Fibroblast of lung (primary cell): ENCODE measurements around the gene TMTC2. TPM values are rescaled to one million over a fixed set of nuclear protein-coding genes. Genes with fewer than 3 reads are reported as not detected.

ENCODE experiments used
- DNase-seq, 2 donors: peaks; one replicate each; pipeline versions ENCODE4 v3.0.0 to v3.0.0-alpha.2; 2010; ENCODE audit warnings: low read depth in 2 of 2
- H2AFZ ChIP-seq: 2 replicates; pipeline ENCODE4 v1.5.1; 2012; ENCODE audit warnings: low read length, control low read depth, inconsistent platforms
- H3K27ac ChIP-seq: 2 replicates; pipeline ENCODE4 v1.5.1; 2011; ENCODE audit warnings: low read length, control low read depth; ENCODE audit not compliant: insufficient read depth
- H3K27me3 ChIP-seq: 2 replicates; pipeline ENCODE4 v1.5.1; 2011; ENCODE audit warnings: mild to moderate bottlenecking, low read length; ENCODE audit not compliant: control insufficient read depth, insufficient read depth
- H3K36me3 ChIP-seq: 2 replicates; pipeline ENCODE4 v1.5.1; 2011; ENCODE audit warnings: low read length; ENCODE audit not compliant: control insufficient read depth, insufficient read depth
- H3K4me1 ChIP-seq: 2 replicates; pipeline ENCODE4 v1.5.1; 2011; ENCODE audit warnings: low read length; ENCODE audit not compliant: control insufficient read depth, insufficient read depth; ENCODE audit errors: extremely low read depth
- H3K4me2 ChIP-seq: 2 replicates; pipeline ENCODE4 v1.5.1; 2011; ENCODE audit warnings: low read length, control low read depth; ENCODE audit not compliant: insufficient read depth; ENCODE audit errors: extremely low read depth
- H3K4me3 ChIP-seq, 4 experiments: fragments of 200-600 bp in 1 of 4; sonication (generic) in 1 of 4; replicated peaks in 1 of 4; 2 replicates each; pipeline ENCODE4 v1.5.1; 2011 to 2016; ENCODE audit warnings: low read length in 4 of 4, low read depth in 3 of 4, mild to moderate bottlenecking in 3 of 4, control low read depth in 2 of 4, inconsistent platforms in 1 of 4, mixed read lengths in 1 of 4; ENCODE audit not compliant: insufficient read depth in 1 of 4; ENCODE audit errors: control extremely low read depth in 1 of 4
- H3K79me2 ChIP-seq: 2 replicates; pipeline ENCODE4 v1.5.1; 2012; ENCODE audit warnings: mild to moderate bottlenecking, low read length, inconsistent platforms; ENCODE audit not compliant: control insufficient read depth, insufficient read depth
- H3K9ac ChIP-seq: 2 replicates; pipeline ENCODE4 v1.5.1; 2011; ENCODE audit warnings: mild to moderate bottlenecking, low read length, control low read depth; ENCODE audit not compliant: insufficient read depth
- H3K9me3 ChIP-seq: 2 replicates; pipeline ENCODE4 v1.5.1; 2012; ENCODE audit warnings: low read depth, low read length; ENCODE audit not compliant: control insufficient read depth, insufficient read depth
- H4K20me1 ChIP-seq: 2 replicates; pipeline ENCODE4 v1.5.1; 2011; ENCODE audit warnings: low read length; ENCODE audit not compliant: control insufficient read depth, insufficient read depth; ENCODE audit errors: extremely low read depth
- EZH2 ChIP-seq: IDR thresholded peaks from 2 replicates; pipeline ENCODE4 v1.5.1; 2012; ENCODE audit warnings: low read length, control low read depth, mild to moderate bottlenecking; ENCODE audit errors: missing control alignments
- polyA plus RNA-seq, 2 donors: library from polyadenylated mRNA; depleted of rRNA in 1 of 2; stranded (reverse) in 1 of 2; unstranded in 1 of 2; fragments of >200 nt; gene quantifications; 2 replicates each; pipeline ENCODE4 v1.2.1, GENCODE V29; 2011 to 2012; ENCODE audit warnings: missing spikeins in 1 of 2
- total RNA-seq: library from RNA; depleted of rRNA; stranded (reverse); fragments of >200 nt; gene quantifications from 2 replicates; pipeline ENCODE4 v1.2.1, GENCODE V29; 2014
- TF ChIP-seq, protein P1 (sequence below), 2 donors: IDR thresholded peaks in 1 of 2; conservative IDR thresholded peaks in 1 of 2; 1 replicate in 1 of 2; 2 replicates in 1 of 2; pipeline ENCODE4 v1.5.1; 2011 to 2012; ENCODE audit warnings: low read length in 2 of 2, control low read depth in 1 of 2, inconsistent platforms in 1 of 2, low read depth in 1 of 2, mild to moderate bottlenecking in 1 of 2

Gene TMTC2
- total and polyA plus RNA-seq, 2 donors (not counting 1 experiment from before 2014, with no cell fraction given) = 3.5 to 9.7 TPM

- Histone ChIP-seq H4K20me1 (no peaks in the 10 kb centered on the region), H3K36me3 (no peaks in the 10 kb centered on the region), H3K9me3 (no peaks in the 10 kb centered on the region), H2AFZ (no peak overlapping the region), H3K9ac (no peak overlapping the region), H3K4me3 (no peak overlapping the region), H3K79me2 (no peaks in the 10 kb centered on the region), H3K4me1 (no peaks in the 10 kb centered on the region), H3K27me3 (no peaks in the 10 kb centered on the region), H3K27ac (no peak overlapping the region), H3K4me2 (no peak overlapping the region)
- DNase-seq = peak; percentile 56 to 89
- TF ChIP-seq EZH2 = no peak
These were observed 53.7 kb downstream of the TMTC2 start for GRCh38 chr12:82740129-82741000.

DNA sequence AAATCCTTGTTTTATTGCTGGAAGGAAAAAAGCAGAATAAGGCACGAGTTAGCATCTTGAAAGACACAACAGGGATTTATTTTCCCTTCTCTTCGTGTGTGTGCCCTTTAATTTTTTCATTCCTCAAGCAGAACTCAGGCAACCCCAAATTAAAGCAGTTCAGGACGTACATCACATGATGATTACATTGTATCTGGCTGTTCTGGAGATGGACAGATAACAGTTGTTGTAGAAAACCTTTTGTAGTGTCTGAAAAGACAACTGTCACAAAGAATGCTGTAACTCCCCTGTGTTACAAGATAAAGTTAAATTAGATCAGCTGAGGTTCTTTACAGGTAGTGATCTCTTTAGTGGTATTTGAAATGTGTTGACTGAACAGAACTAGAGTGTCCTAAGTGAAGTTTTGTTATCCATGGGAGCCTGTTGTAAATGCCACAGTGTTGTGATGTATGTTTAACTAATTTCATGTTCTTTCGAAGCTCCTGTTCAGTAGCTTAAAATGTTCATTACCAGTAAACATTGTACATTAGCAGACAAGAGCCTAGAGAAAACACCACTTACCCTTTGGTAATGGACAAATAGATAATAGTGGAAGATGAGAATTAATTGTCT, 58.5 kb downstream of the TMTC2 start:
- no peak overlapping the region for H3K27ac ChIP-seq

GRCh38 chr12:82745807-82746206, 59.1 kb downstream of the TMTC2 start:
- Histone ChIP-seq H3K4me1 (no peaks in the 10 kb centered on the region), H3K9ac (no peak overlapping the region), H3K9me3 (no peaks in the 10 kb centered on the region), H3K27me3 (no peaks in the 10 kb centered on the region), H3K4me3 (no peak overlapping the region), H2AFZ (no peak overlapping the region), H3K79me2 (no peaks in the 10 kb centered on the region), H3K4me2 (no peak overlapping the region), H3K27ac (no peak overlapping the region), H4K20me1 (no peaks in the 10 kb centered on the region), H3K36me3 (no peaks in the 10 kb centered on the region)
- no peak for DNase-seq
- TF ChIP-seq EZH2 = no peak
- TF ChIP-seq, protein P1, sequence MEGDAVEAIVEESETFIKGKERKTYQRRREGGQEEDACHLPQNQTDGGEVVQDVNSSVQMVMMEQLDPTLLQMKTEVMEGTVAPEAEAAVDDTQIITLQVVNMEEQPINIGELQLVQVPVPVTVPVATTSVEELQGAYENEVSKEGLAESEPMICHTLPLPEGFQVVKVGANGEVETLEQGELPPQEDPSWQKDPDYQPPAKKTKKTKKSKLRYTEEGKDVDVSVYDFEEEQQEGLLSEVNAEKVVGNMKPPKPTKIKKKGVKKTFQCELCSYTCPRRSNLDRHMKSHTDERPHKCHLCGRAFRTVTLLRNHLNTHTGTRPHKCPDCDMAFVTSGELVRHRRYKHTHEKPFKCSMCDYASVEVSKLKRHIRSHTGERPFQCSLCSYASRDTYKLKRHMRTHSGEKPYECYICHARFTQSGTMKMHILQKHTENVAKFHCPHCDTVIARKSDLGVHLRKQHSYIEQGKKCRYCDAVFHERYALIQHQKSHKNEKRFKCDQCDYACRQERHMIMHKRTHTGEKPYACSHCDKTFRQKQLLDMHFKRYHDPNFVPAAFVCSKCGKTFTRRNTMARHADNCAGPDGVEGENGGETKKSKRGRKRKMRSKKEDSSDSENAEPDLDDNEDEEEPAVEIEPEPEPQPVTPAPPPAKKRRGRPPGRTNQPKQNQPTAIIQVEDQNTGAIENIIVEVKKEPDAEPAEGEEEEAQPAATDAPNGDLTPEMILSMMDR (conservative IDR thresholded peaks at IDR 0.05 in 1 of 2, IDR thresholded peaks at IDR 0.05 in 1 of 2; ENCODE audit: low read depth in 1 of 2, low read length in 2 of 2) = no peak

More for the DNA sequence above, 58.5 kb downstream of the TMTC2 start:
- H3K4me3 ChIP-seq = no peak overlapping the region
- no peaks in the 10 kb centered on the region for H3K36me3 ChIP-seq
- no peaks in the 10 kb centered on the region for H4K20me1 ChIP-seq
- H3K27me3 ChIP-seq = no peaks in the 10 kb centered on the region
- H2AFZ ChIP-seq = no peak overlapping the region
- no peaks in the 10 kb centered on the region for H3K9me3 ChIP-seq
- no peaks in the 10 kb centered on the region for H3K4me1 ChIP-seq
- no peak overlapping the region for H3K4me2 ChIP-seq
- no peak overlapping the region for H3K9ac ChIP-seq
- no peaks in the 10 kb centered on the region for H3K79me2 ChIP-seq
- no peak for TF ChIP-seq EZH2
- TF ChIP-seq, protein P1 (conservative IDR thresholded peaks at IDR 0.05 in 1 of 2, IDR thresholded peaks at IDR 0.05 in 1 of 2; ENCODE audit: low read depth in 1 of 2, low read length in 2 of 2) = no peak
- DNase-seq = no peak
